Panc1 (cell line): ENCODE data around the gene CAMSAP2. TPM values are rescaled to one million over a fixed set of nuclear protein-coding genes. Genes with fewer than 3 reads are reported as not detected.

ENCODE experiments used
- ATAC-seq: fragments of 200-7000 bp; cut with Tn5 transposase; 2 replicates; pipeline ENCODE4 v1.9.1; 2020; ENCODE audit warnings: mild to moderate bottlenecking, moderate library complexity
- BruUV-seq: library from RNA; stranded (reverse); fragments of 400-500 nt; replicated peaks from 2 replicates; lab custom pipeline; 2021; lab: Mats Ljungman, UMichigan
- CTCF ChIA-PET: fragments of 300-600 bp; sonication (Branson Sonifier 250); formaldehyde crosslinking; loops from one replicate; lab custom pipeline; 2022; ENCODE audit warnings: antibody characterized with exemption; lab: Charles Lee
- POLR2A ChIA-PET: fragments of 300-600 bp; sonication (Branson Sonifier 250); formaldehyde crosslinking; loops from one replicate; lab custom pipeline; 2022; ENCODE audit warnings: antibody characterized with exemption; lab: Charles Lee
- DNase-seq: peaks from one replicate; pipeline ENCODE4 v3.0.0-alpha.2; 2010; ENCODE audit warnings: low read depth, low spot score
- H3K27ac ChIP-seq: 2 replicates; pipeline ENCODE4 v1.5.1; 2011; ENCODE audit warnings: mild to moderate bottlenecking, low read length, inconsistent platforms
- H3K27me3 ChIP-seq: fragments of 200-500 bp; sonication (Bioruptor generic); 2 replicates; pipeline ENCODE4 v1.6.0; 2014; ENCODE audit warnings: low read length, inconsistent platforms; ENCODE audit not compliant: control insufficient read depth, insufficient read depth
- H3K36me3 ChIP-seq: fragments of 200-500 bp; sonication (Bioruptor generic); 2 replicates; pipeline ENCODE4 v1.5.1; 2014; ENCODE audit warnings: inconsistent platforms, mild to moderate bottlenecking, low read length, moderate library complexity; ENCODE audit not compliant: control insufficient read depth, insufficient read depth
- H3K4me1 ChIP-seq: 2 replicates; pipeline ENCODE4 v1.5.1; 2011; ENCODE audit warnings: inconsistent platforms, mild to moderate bottlenecking, low read length, moderate library complexity; ENCODE audit not compliant: control insufficient read depth, insufficient read depth
- H3K4me3 ChIP-seq, 2 experiments: 2 replicates each; pipeline ENCODE4 v1.5.1; 2011 to 2012; ENCODE audit warnings: low read depth in 2 of 2, low read length in 2 of 2, mild to moderate bottlenecking in 2 of 2, inconsistent platforms in 1 of 2, moderate library complexity in 1 of 2
- H3K9me3 ChIP-seq: fragments of 200-500 bp; sonication (Bioruptor generic); 2 replicates; pipeline ENCODE4 v1.5.1; 2014; ENCODE audit warnings: low read depth, mild to moderate bottlenecking, inconsistent platforms, low read length, moderate library complexity; ENCODE audit not compliant: control insufficient read depth, insufficient read depth
- POLR2AphosphoS5 ChIP-seq: IDR thresholded peaks from 2 replicates; pipeline ENCODE4 v1.6.1; 2012; ENCODE audit warnings: mild to moderate bottlenecking, low read depth, low read length, moderate library complexity
- SIN3A ChIP-seq: IDR thresholded peaks from 2 replicates; pipeline ENCODE4 v1.6.1; 2012; ENCODE audit warnings: low read depth, mild to moderate bottlenecking, low read length, moderate library complexity, borderline replicate concordance; ENCODE audit not compliant: insufficient read depth
- TCF7L2 ChIP-seq: IDR thresholded peaks from 2 replicates; pipeline ENCODE4 v1.6.1; 2011; ENCODE audit warnings: mild to moderate bottlenecking, low read depth, low read length, inconsistent platforms
- in situ Hi-C: cut with HindIII; loops from 2 replicates; pipeline ENCODE4 v1.10.0; 2016; ENCODE audit warnings: low sequenced_read_pairs, low pct_unique_long_range_greater_than_20kb
- intact Hi-C: fragments of 100-400 bp; cut with micrococcal nuclease; formaldehyde crosslinking; loops from one replicate; pipeline ENCODE4 v1.10.0; 2022; ENCODE audit not compliant: unreplicated experiment
- total RNA-seq: library from RNA; stranded (reverse); gene quantifications from one replicate; pipeline ENCODE4 v1.2.1, GENCODE V29; 2021; ENCODE audit not compliant: unreplicated experiment
- TF ChIP-seq, protein P1 (sequence below), 2 experiments: IDR thresholded peaks; 2 replicates each; pipeline ENCODE4 v1.6.1; 2011 to 2012; ENCODE audit warnings: low read depth in 2 of 2, control low read depth in 1 of 2, low read length in 1 of 2, mild to moderate bottlenecking in 1 of 2, moderate library complexity in 1 of 2; ENCODE audit not compliant: insufficient read depth in 1 of 2
- TF ChIP-seq, protein P2 (sequence below): fragments of 450-650 bp; IDR thresholded peaks from 2 replicates; pipeline ENCODE4 v1.5.1; 2017; ENCODE audit warnings: mild to moderate bottlenecking

CAMSAP2 gene
- total RNA-seq, 1 experiment from 2014 or later, result 40.1 TPM

DNA sequence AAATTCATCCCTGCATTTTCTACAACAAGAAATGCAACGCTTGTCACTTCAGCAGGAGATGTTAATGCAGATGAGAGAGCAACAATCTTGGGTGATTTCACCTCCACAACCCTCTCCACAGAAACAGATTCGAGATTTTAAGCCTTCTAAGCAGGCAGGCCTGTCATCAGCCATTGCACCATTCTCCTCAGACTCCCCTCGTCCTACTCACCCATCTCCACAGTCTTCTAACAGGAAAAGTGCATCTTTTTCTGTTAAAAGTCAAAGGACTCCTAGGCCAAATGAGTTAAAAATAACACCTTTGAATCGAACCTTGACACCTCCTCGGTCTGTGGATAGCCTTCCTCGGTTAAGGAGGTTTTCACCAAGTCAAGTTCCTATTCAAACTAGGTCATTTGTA, 110.7 kb downstream of the CAMSAP2 start:
- H3K27me3 ChIP-seq, result no peaks in the 10 kb centered on the region
- no peak overlapping the region for H3K27ac ChIP-seq
- BruUV-seq, result no TSS peak
- DNase-seq (no peak), ATAC-seq (no peak)
- POLR2A ChIA-PET, result no interaction called here
- CTCF ChIA-PET, result no interaction called here
- H3K9me3 ChIP-seq, result no peaks in the 10 kb centered on the region
- no peak overlapping the region for H3K4me3 ChIP-seq
- TF ChIP-seq SIN3A, result no peak
- TF ChIP-seq, protein P1, sequence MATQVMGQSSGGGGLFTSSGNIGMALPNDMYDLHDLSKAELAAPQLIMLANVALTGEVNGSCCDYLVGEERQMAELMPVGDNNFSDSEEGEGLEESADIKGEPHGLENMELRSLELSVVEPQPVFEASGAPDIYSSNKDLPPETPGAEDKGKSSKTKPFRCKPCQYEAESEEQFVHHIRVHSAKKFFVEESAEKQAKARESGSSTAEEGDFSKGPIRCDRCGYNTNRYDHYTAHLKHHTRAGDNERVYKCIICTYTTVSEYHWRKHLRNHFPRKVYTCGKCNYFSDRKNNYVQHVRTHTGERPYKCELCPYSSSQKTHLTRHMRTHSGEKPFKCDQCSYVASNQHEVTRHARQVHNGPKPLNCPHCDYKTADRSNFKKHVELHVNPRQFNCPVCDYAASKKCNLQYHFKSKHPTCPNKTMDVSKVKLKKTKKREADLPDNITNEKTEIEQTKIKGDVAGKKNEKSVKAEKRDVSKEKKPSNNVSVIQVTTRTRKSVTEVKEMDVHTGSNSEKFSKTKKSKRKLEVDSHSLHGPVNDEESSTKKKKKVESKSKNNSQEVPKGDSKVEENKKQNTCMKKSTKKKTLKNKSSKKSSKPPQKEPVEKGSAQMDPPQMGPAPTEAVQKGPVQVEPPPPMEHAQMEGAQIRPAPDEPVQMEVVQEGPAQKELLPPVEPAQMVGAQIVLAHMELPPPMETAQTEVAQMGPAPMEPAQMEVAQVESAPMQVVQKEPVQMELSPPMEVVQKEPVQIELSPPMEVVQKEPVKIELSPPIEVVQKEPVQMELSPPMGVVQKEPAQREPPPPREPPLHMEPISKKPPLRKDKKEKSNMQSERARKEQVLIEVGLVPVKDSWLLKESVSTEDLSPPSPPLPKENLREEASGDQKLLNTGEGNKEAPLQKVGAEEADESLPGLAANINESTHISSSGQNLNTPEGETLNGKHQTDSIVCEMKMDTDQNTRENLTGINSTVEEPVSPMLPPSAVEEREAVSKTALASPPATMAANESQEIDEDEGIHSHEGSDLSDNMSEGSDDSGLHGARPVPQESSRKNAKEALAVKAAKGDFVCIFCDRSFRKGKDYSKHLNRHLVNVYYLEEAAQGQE (IDR thresholded peaks at IDR 0.05; ENCODE audit: insufficient read depth in 1 of 2, low read depth in 2 of 2, low read length in 1 of 2), result no peak
- no peak for TF ChIP-seq TCF7L2
- TF ChIP-seq POLR2AphosphoS5, result no peak
- TF ChIP-seq, protein P2, sequence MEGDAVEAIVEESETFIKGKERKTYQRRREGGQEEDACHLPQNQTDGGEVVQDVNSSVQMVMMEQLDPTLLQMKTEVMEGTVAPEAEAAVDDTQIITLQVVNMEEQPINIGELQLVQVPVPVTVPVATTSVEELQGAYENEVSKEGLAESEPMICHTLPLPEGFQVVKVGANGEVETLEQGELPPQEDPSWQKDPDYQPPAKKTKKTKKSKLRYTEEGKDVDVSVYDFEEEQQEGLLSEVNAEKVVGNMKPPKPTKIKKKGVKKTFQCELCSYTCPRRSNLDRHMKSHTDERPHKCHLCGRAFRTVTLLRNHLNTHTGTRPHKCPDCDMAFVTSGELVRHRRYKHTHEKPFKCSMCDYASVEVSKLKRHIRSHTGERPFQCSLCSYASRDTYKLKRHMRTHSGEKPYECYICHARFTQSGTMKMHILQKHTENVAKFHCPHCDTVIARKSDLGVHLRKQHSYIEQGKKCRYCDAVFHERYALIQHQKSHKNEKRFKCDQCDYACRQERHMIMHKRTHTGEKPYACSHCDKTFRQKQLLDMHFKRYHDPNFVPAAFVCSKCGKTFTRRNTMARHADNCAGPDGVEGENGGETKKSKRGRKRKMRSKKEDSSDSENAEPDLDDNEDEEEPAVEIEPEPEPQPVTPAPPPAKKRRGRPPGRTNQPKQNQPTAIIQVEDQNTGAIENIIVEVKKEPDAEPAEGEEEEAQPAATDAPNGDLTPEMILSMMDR, result no peak
- intact Hi-C loops, result no loop called here
- H3K36me3 ChIP-seq, result peaks cover 56% of the 10 kb centered on the region
- in situ Hi-C loops, result no loop called here
- H3K4me1 ChIP-seq, result no peaks in the 10 kb centered on the region

DNA sequence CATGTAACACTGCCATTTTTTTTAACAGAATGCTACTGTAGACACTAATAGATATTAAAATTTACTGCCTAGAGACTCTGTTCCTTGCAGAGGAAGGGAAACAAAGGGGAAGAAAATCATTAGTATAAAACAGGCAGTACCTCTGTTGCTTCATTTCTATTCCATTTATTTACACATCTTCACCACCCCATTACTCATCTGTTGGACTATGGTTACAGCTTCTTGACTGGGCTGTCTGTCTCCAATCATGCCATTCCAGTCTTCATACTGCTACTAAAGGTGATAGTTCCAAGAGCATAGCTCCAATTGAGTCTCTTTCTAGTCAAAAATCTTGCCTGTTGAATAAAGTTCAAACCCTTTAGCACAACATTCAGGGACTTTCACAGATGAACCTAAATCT, 111.9 kb downstream of the CAMSAP2 start:
- DNase-seq (no peak), ATAC-seq (no peak)
- no peaks in the 10 kb centered on the region for H3K4me1 ChIP-seq
- no peak overlapping the region for H3K4me3 ChIP-seq
- ChIA-PET POLR2A (no interaction called here), CTCF (no interaction called here)
- no peaks in the 10 kb centered on the region for H3K27me3 ChIP-seq
- BruUV-seq, result no TSS peak
- no peaks in the 10 kb centered on the region for H3K9me3 ChIP-seq
- TF ChIP-seq, protein P1 (IDR thresholded peaks at IDR 0.05; ENCODE audit: insufficient read depth in 1 of 2, low read depth in 2 of 2, low read length in 1 of 2), result no peak
- no peak for TF ChIP-seq TCF7L2
- TF ChIP-seq, protein P2, result no peak
- TF ChIP-seq POLR2AphosphoS5, result no peak
- TF ChIP-seq SIN3A, result no peak
- in situ Hi-C loops (no loop called here), intact Hi-C loops (no loop called here)
- no peak overlapping the region for H3K27ac ChIP-seq
- H3K36me3 ChIP-seq, result peaks cover 59% of the 10 kb centered on the region
